ENCODE results near the gene LRCH4.

GRCh38 chr7:100561491-100562194 lies 24.3 kb downstream of the LRCH4 start:
- no peak for TF ChIP-seq CTCF (IDR thresholded peaks at IDR 0.05)
- TF ChIP-seq POLR2A (IDR thresholded peaks at IDR 0.05): no peak

Measured in transverse colon (tissue), 3 donors.